B cell (primary cell): Measurements from ENCODE around the gene CAVIN1.

Experiments used
- EZH2 ChIP-seq: IDR thresholded peaks from 2 replicates; pipeline ENCODE4 v1.6.1; 2012; ENCODE audit warnings: borderline replicate concordance, low read depth, mild to moderate bottlenecking, moderate library complexity, low read length; ENCODE audit not compliant: insufficient read depth, poor library complexity, severe bottlenecking
- TF ChIP-seq, protein P1 (sequence below): fragments of 200-600 bp; IDR thresholded peaks from one replicate; pipeline ENCODE4 v1.8.0; 2022; ENCODE audit warnings: antibody characterized with exemption, mild to moderate bottlenecking

- TF ChIP-seq, protein P1, sequence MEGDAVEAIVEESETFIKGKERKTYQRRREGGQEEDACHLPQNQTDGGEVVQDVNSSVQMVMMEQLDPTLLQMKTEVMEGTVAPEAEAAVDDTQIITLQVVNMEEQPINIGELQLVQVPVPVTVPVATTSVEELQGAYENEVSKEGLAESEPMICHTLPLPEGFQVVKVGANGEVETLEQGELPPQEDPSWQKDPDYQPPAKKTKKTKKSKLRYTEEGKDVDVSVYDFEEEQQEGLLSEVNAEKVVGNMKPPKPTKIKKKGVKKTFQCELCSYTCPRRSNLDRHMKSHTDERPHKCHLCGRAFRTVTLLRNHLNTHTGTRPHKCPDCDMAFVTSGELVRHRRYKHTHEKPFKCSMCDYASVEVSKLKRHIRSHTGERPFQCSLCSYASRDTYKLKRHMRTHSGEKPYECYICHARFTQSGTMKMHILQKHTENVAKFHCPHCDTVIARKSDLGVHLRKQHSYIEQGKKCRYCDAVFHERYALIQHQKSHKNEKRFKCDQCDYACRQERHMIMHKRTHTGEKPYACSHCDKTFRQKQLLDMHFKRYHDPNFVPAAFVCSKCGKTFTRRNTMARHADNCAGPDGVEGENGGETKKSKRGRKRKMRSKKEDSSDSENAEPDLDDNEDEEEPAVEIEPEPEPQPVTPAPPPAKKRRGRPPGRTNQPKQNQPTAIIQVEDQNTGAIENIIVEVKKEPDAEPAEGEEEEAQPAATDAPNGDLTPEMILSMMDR, result no peak
- TF ChIP-seq EZH2, result no peak
Observed at GRCh38 chr17:42411361-42411760, 11.7 kb downstream of the CAVIN1 start.
